Measurements from ENCODE around the gene FANCE. TPM values are rescaled to one million over a fixed set of nuclear protein-coding genes. Genes with fewer than 3 reads are reported as not detected.

FANCE gene
- total and polyA plus RNA-seq, 2 donors (not counting 1 experiment from before 2014, with no cell fraction given) = 9.2 to 12.8 TPM

DNA sequence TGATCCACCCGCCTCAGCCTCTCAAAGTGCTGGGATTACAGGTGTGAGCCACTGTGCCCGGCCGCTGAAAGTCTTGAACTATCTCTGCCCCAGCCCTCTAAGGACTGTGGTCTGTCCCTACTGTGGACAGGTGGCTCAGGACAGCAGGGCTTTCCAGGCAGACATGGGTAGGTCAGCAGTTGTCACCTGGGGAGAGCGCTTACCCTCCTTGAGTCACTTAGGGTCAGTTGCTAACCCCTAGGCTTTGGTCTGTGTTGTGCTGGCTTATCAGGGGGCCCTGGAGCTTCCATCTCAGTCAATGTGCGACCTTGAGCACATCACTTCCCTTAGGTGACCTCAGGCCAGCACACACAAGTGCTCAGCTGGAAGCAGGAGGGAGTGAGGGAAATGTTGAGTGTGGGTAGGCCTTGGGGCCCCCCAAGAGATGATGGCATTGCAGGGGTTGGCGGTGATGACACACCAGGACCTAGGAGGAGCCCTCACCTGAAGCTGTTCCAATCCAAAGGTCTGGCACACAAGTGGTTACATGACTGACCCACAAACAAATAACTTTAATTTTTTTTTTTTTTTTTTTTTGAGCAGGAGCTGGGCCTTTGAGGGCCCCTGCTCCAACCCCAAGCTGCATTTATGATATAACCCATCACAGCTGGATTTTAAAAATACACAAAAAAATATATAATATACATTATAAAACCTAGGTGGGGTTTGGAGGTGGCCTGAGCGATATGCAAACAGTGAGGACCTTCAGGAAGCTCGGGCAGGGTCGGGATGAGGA lies 21.1 kb downstream of the FANCE start:
- Mint-ChIP-seq H3K27me3 (no peaks in the 10 kb centered on the region), H3K9me3 (ENCODE audit: insufficient read depth) (no peaks in the 10 kb centered on the region), H3K4me3 (no peak overlapping the region), H3K27ac (peak overlapping the region; percentile 50), H3K4me1 (peaks cover 32% of the 10 kb centered on the region)
- H3K27me3 ChIP-seq (replicated peaks in 1 of 4; ENCODE audit: control extremely low read depth in 1 of 4, control insufficient read depth in 3 of 4, insufficient read depth in 4 of 4, low read length in 3 of 4) = no peaks in the 10 kb centered on the region
- no peak for ATAC-seq (ENCODE audit: low read depth)
- no peak for TF ChIP-seq EZH2 (IDR thresholded peaks at IDR 0.05; ENCODE audit: borderline replicate concordance, insufficient read depth, low read depth, low read length, poor library complexity, severe bottlenecking)
- TF ChIP-seq, protein P1, sequence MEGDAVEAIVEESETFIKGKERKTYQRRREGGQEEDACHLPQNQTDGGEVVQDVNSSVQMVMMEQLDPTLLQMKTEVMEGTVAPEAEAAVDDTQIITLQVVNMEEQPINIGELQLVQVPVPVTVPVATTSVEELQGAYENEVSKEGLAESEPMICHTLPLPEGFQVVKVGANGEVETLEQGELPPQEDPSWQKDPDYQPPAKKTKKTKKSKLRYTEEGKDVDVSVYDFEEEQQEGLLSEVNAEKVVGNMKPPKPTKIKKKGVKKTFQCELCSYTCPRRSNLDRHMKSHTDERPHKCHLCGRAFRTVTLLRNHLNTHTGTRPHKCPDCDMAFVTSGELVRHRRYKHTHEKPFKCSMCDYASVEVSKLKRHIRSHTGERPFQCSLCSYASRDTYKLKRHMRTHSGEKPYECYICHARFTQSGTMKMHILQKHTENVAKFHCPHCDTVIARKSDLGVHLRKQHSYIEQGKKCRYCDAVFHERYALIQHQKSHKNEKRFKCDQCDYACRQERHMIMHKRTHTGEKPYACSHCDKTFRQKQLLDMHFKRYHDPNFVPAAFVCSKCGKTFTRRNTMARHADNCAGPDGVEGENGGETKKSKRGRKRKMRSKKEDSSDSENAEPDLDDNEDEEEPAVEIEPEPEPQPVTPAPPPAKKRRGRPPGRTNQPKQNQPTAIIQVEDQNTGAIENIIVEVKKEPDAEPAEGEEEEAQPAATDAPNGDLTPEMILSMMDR (IDR thresholded peaks at IDR 0.05) = no peak
- no peak overlapping the region for H3K4me3 ChIP-seq (ENCODE audit: control extremely low read depth in 1 of 5, extremely low read depth in 1 of 5, insufficient read depth in 1 of 5, low read depth in 2 of 5, low read length in 4 of 5)
- H3K9me3 ChIP-seq (ENCODE audit: control extremely low read depth in 1 of 3, control insufficient read depth in 2 of 3, insufficient read depth in 1 of 3, low read length in 2 of 3) = no peaks in the 10 kb centered on the region
- H3K4me1 ChIP-seq (ENCODE audit: control insufficient read depth in 2 of 2, insufficient read depth in 2 of 2, low read length in 2 of 2) = peaks cover 15 to 26% of the 10 kb centered on the region in 2 donors
- H2AFZ ChIP-seq (ENCODE audit: insufficient read depth, low read depth, low read length, poor library complexity, severe bottlenecking) = no peak overlapping the region
- DNase-seq = no peak
- no peak overlapping the region for H3K4me2 ChIP-seq (replicated peaks; ENCODE audit: low read depth, low read length, poor library complexity, severe bottlenecking)
- intact Hi-C loops (cut with micrococcal nuclease) = no loop called here
- H4K20me1 ChIP-seq (ENCODE audit: control insufficient read depth, insufficient read depth, low read length, poor library complexity, severe bottlenecking) = peaks cover 25% of the 10 kb centered on the region
- peaks cover 8% of the 10 kb centered on the region for H3K79me2 ChIP-seq (ENCODE audit: control insufficient read depth, insufficient read depth, low read length)
- no peak overlapping the region for H3K27ac ChIP-seq (ENCODE audit: low read length in 2 of 2)
- POLR2A ChIA-PET = interaction anchor here (0.7 kb wide), 1 partner anchor 298 kb away, joined by 3 read pairs; no protein-coding TSS in a partner anchor
- peaks cover 0 to 50% of the 10 kb centered on the region in 2 experiments for H3K36me3 ChIP-seq (replicated peaks in 1 of 2; ENCODE audit: control extremely low read depth in 1 of 2, control insufficient read depth in 1 of 2, extremely low read depth in 1 of 2, insufficient read depth in 2 of 2, low read length in 1 of 2)
- no peak overlapping the region for H3K9ac ChIP-seq (ENCODE audit: low read length)
- 87% methylated on average over 5 of the region's 9 CpGs for WGBS (ENCODE audit: insufficient coverage)
- CTCF ChIA-PET = interaction anchor here (0.7 to 4.1 kb wide), 3 partner anchors 21 to 178 kb away, joined by 3 to 16 read pairs (median 5); partner anchors contain the start of gene FANCE

DNA sequence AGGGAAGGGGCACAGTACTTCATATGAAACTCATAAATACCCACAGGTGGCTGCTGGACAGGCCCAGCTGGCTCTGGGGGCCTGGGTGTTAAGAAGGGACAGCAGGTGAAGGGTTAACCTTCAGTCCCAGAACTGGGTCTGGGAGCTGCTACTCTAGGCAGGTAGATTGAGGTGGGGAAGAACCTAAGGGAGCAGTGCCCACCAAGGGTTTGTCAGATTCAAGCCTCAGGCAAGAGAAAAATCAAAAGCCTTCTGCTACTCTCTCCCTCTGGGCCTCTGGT lies 21.7 kb downstream of the FANCE start:
- H2AFZ ChIP-seq (ENCODE audit: insufficient read depth, low read depth, low read length, poor library complexity, severe bottlenecking) = no peak overlapping the region
- no peak overlapping the region for H3K4me3 ChIP-seq (ENCODE audit: control extremely low read depth in 1 of 5, extremely low read depth in 1 of 5, insufficient read depth in 1 of 5, low read depth in 2 of 5, low read length in 4 of 5)
- H3K9ac ChIP-seq (ENCODE audit: low read length) = no peak overlapping the region
- DNase-seq (no peak), ATAC-seq (ENCODE audit: low read depth) (no peak)
- ChIA-PET POLR2A (no interaction called here), CTCF (interaction anchor here (0.7 to 4.1 kb wide), 3 partner anchors 21 to 179 kb away, joined by 3 to 16 read pairs (median 5); partner anchors contain the start of gene FANCE)
- H3K4me1 Mint-ChIP-seq = peaks cover 32% of the 10 kb centered on the region
- H3K27ac Mint-ChIP-seq = peak overlapping the region; percentile 50
- H3K36me3 ChIP-seq (replicated peaks in 1 of 2; ENCODE audit: control extremely low read depth in 1 of 2, control insufficient read depth in 1 of 2, extremely low read depth in 1 of 2, insufficient read depth in 2 of 2, low read length in 1 of 2) = peaks cover 0 to 50% of the 10 kb centered on the region in 2 experiments
- TF ChIP-seq EZH2 (IDR thresholded peaks at IDR 0.05; ENCODE audit: borderline replicate concordance, insufficient read depth, low read depth, low read length, poor library complexity, severe bottlenecking) = no peak
- TF ChIP-seq, protein P1 (IDR thresholded peaks at IDR 0.05) = no peak
- no peak overlapping the region for H3K4me3 Mint-ChIP-seq
- H3K9me3 ChIP-seq (ENCODE audit: control extremely low read depth in 1 of 3, control insufficient read depth in 2 of 3, insufficient read depth in 1 of 3, low read length in 2 of 3) = no peaks in the 10 kb centered on the region
- no peak overlapping the region for H3K27ac ChIP-seq (ENCODE audit: low read length in 2 of 2)
- H4K20me1 ChIP-seq (ENCODE audit: control insufficient read depth, insufficient read depth, low read length, poor library complexity, severe bottlenecking) = peaks cover 21% of the 10 kb centered on the region
- intact Hi-C loops (cut with micrococcal nuclease) = no loop called here
- H3K9me3 Mint-ChIP-seq (ENCODE audit: insufficient read depth) = no peaks in the 10 kb centered on the region
- H3K79me2 ChIP-seq (ENCODE audit: control insufficient read depth, insufficient read depth, low read length) = peaks cover 3% of the 10 kb centered on the region
- H3K27me3 ChIP-seq (replicated peaks in 1 of 4; ENCODE audit: control extremely low read depth in 1 of 4, control insufficient read depth in 3 of 4, insufficient read depth in 4 of 4, low read length in 3 of 4) = no peaks in the 10 kb centered on the region
- H3K27me3 Mint-ChIP-seq = no peaks in the 10 kb centered on the region
- H3K4me1 ChIP-seq (ENCODE audit: control insufficient read depth in 2 of 2, insufficient read depth in 2 of 2, low read length in 2 of 2) = peaks cover 15 to 25% of the 10 kb centered on the region in 2 donors
- H3K4me2 ChIP-seq (replicated peaks; ENCODE audit: low read depth, low read length, poor library complexity, severe bottlenecking) = no peak overlapping the region

All from B cell (primary cell).